Stimulated activated CD8-positive, alpha-beta memory T cell treated with anti-CD3 and anti-CD28 coated beads, Interleukin-15, amount 100 ng/mL, for 1 hour (primary cell): ENCODE results near the gene ASPHD1.

Experiments used
- DNase-seq: peaks from one replicate; pipeline ENCODE4 v3.0.0-alpha.2; 2020; ENCODE audit warnings: low read depth

ASPHD1 gene

GRCh38 chr16:29943846-29944799 lies 43.8 kb downstream of the ASPHD1 start:
- DNase-seq = no peak

GRCh38 chr16:29947897-29948296 lies 47.6 kb downstream of the ASPHD1 start:
- DNase-seq = no peak

- no peak for DNase-seq
Observed at GRCh38 chr16:29950806-29951461, 50.6 kb downstream of the ASPHD1 start.

GRCh38 chr16:29951625-29952365 lies 51.5 kb downstream of the ASPHD1 start:
- no peak for DNase-seq
